ENCODE measurements around the gene NCAM1.

Gene NCAM1

GRCh38 chr11:113103932-113104690, 142.9 kb downstream of the NCAM1 start (continued):
- TF ChIP-seq ZNF518A (tag by site-specific recombination; conservative IDR thresholded peaks at IDR 0.05; ENCODE audit: low read depth) (no peak), ZNF558 (tag by site-specific recombination; IDR thresholded peaks at IDR 0.05) (no peak), ZNF362 (tag by site-specific recombination; IDR thresholded peaks at IDR 0.05) (no peak), ZIC2 (tag by site-specific recombination; IDR thresholded peaks at IDR 0.05) (no peak), ZBTB17 (tag by site-specific recombination; IDR thresholded peaks at IDR 0.05) (no peak), KLF16 (tag by site-specific recombination; IDR thresholded peaks at IDR 0.05) (no peak)

- CTCF ChIA-PET, result no interaction called here
- Histone ChIP-seq H3K9me3 (ENCODE audit: control insufficient read depth, insufficient read depth, low read depth, low read length) (no peaks in the 10 kb centered on the region), H3K4me3 (ENCODE audit: low read depth, low read length) (no peak overlapping the region), H3K4me1 (ENCODE audit: control insufficient read depth, insufficient read depth, low read length) (peaks cover 8% of the 10 kb centered on the region), H3K36me3 (ENCODE audit: control insufficient read depth in 2 of 2, insufficient read depth in 1 of 2, low read length in 2 of 2) (no peaks in the 10 kb centered on the region), H3K27ac (ENCODE audit: extremely low read depth, low read depth, low read length) (no peak overlapping the region)
- POLR2A ChIA-PET, result no interaction called here
- no peak for TF ChIP-seq ZNF624 (tag by site-specific recombination; IDR thresholded peaks at IDR 0.05)
- no peak for TF ChIP-seq ZSCAN23 (tag by site-specific recombination; IDR thresholded peaks at IDR 0.05)
- no peak for TF ChIP-seq ZNF791 (tag by site-specific recombination; IDR thresholded peaks at IDR 0.05)
- no peak for TF ChIP-seq FEZF1 (tag by site-specific recombination; IDR thresholded peaks at IDR 0.05)
- no peak for TF ChIP-seq ZNF138 (tag by site-specific recombination; IDR thresholded peaks at IDR 0.05; ENCODE audit: borderline replicate concordance)
- TF ChIP-seq ZNF280C (tag by site-specific recombination; IDR thresholded peaks at IDR 0.05), result no peak
- no peak for TF ChIP-seq ZNF488 (tag by site-specific recombination; IDR thresholded peaks at IDR 0.05)
- no peak for TF ChIP-seq ELK4 (IDR thresholded peaks at IDR 0.05; ENCODE audit: borderline replicate concordance, low read depth, low read length)
- no peak for TF ChIP-seq KLF7 (tag by site-specific recombination; IDR thresholded peaks at IDR 0.05; ENCODE audit: borderline replicate concordance)
- no peak for TF ChIP-seq ZNF548 (tag by site-specific recombination; IDR thresholded peaks at IDR 0.05)
- TF ChIP-seq ZNF521 (tag by site-specific recombination; IDR thresholded peaks at IDR 0.05), result no peak
- TF ChIP-seq ATF2 (tag by site-specific recombination; IDR thresholded peaks at IDR 0.05; ENCODE audit: low read depth), result no peak
- TF ChIP-seq ZNF140 (tag by site-specific recombination; IDR thresholded peaks at IDR 0.05), result no peak
- TF ChIP-seq TSHZ1 (tag by site-specific recombination; IDR thresholded peaks at IDR 0.05; ENCODE audit: borderline replicate concordance), result no peak
Measured at GRCh38 chr11:113104691-113105251, 143.6 kb downstream of the NCAM1 start.

All from HEK293 (cell line).